WI38 (cell line): ENCODE data around the gene GAS2L2.

ENCODE experiments used
- H3K4me3 ChIP-seq: 2 replicates; pipeline ENCODE4 v1.5.1; 2011; ENCODE audit warnings: low read depth, mild to moderate bottlenecking, control low read depth, low read length
- CTCF ChIP-seq: IDR thresholded peaks from 2 replicates; pipeline ENCODE4 v1.5.1; 2012; ENCODE audit warnings: low read depth, mild to moderate bottlenecking, control low read depth, low read length

Gene GAS2L2

GRCh38 chr17:35750526-35751395 is 2.3 kb downstream of the GAS2L2 start:
- no peak for TF ChIP-seq CTCF
- H3K4me3 ChIP-seq: no peak overlapping the region

- no peak overlapping the region for H3K4me3 ChIP-seq
These were observed 3.3 kb downstream of the GAS2L2 start for GRCh38 chr17:35749560-35750412.

GRCh38 chr17:35748979-35749378 is 4.1 kb downstream of the GAS2L2 start:
- no peak for TF ChIP-seq CTCF
- no peak overlapping the region for H3K4me3 ChIP-seq

More at GRCh38 chr17:35749560-35750412, 3.3 kb downstream of the GAS2L2 start:
- TF ChIP-seq CTCF: no peak

GRCh38 chr17:35748341-35748841 is 4.6 kb downstream of the GAS2L2 start:
- H3K4me3 ChIP-seq: no peak overlapping the region
- TF ChIP-seq CTCF: no peak

GRCh38 chr17:35747540-35748017 is 5.5 kb downstream of the GAS2L2 start:
- H3K4me3 ChIP-seq: no peak overlapping the region
- TF ChIP-seq CTCF: peak; percentile 72

- TF ChIP-seq CTCF: no peak
- H3K4me3 ChIP-seq: no peak overlapping the region
These were observed 7.2 kb downstream of the GAS2L2 start for GRCh38 chr17:35745749-35746320.
